H1 (cell line): ENCODE results near the gene MACF1.

Experiments
- CHD2 ChIP-seq: IDR thresholded peaks from 2 replicates; pipeline ENCODE4 v1.6.1; 2012; ENCODE audit warnings: low read length, improper control_type of control experiment
- CREB1 ChIP-seq: IDR thresholded peaks from 2 replicates; pipeline ENCODE4 v1.6.1; 2012; ENCODE audit warnings: inconsistent platforms
- CTCF ChIP-seq, 3 experiments: IDR thresholded peaks; 1 replicate in 2 of 3; 2 replicates in 1 of 3; pipeline versions ENCODE4 v1.5.1 to v1.6.1; 2011; ENCODE audit warnings: low read length in 3 of 3, mild to moderate bottlenecking in 3 of 3, inconsistent platforms in 2 of 3, low read depth in 1 of 3, moderate library complexity in 1 of 3; ENCODE audit not compliant: insufficient read depth in 1 of 3; ENCODE audit errors: control extremely low read depth in 1 of 3
- EP300 ChIP-seq, 2 experiments: IDR thresholded peaks; 1 replicate in 1 of 2; 2 replicates in 1 of 2; pipeline ENCODE4 v1.6.1; 2011 to 2012; ENCODE audit warnings: low read depth in 2 of 2, low read length in 2 of 2, mild to moderate bottlenecking in 2 of 2, borderline replicate concordance in 1 of 2, inconsistent platforms in 1 of 2, moderate library complexity in 1 of 2
- POLR2A ChIP-seq, 2 experiments: IDR thresholded peaks; 1 replicate in 1 of 2; 2 replicates in 1 of 2; pipeline ENCODE4 v1.6.1; 2011; ENCODE audit warnings: low read depth in 2 of 2, low read length in 2 of 2, mild to moderate bottlenecking in 2 of 2; ENCODE audit errors: control extremely low read depth in 1 of 2
- SP2 ChIP-seq: IDR thresholded peaks from 2 replicates; pipeline ENCODE4 v1.6.1; 2012; ENCODE audit warnings: mild to moderate bottlenecking, low read length, inconsistent platforms
- SP4 ChIP-seq: IDR thresholded peaks from 2 replicates; pipeline ENCODE4 v1.6.1; 2012; ENCODE audit warnings: low read length, inconsistent platforms
- TCF12 ChIP-seq: IDR thresholded peaks from 2 replicates; pipeline ENCODE4 v1.6.1; 2011; ENCODE audit warnings: low read depth, mild to moderate bottlenecking, low read length

- TF ChIP-seq EP300 (IDR thresholded peaks at IDR 0.05; ENCODE audit: borderline replicate concordance in 1 of 2, low read depth in 2 of 2, low read length in 2 of 2) (no peak), TCF12 (no peak), SP4 (no peak), POLR2A (IDR thresholded peaks at IDR 0.05; ENCODE audit: control extremely low read depth in 1 of 2, low read depth in 2 of 2, low read length in 2 of 2) (no peak), CHD2 (no peak), SP2 (no peak), CREB1 (no peak), CTCF (IDR thresholded peaks at IDR 0.05; ENCODE audit: control extremely low read depth in 1 of 3, insufficient read depth in 1 of 3, low read depth in 1 of 3, low read length in 3 of 3) (no peak)
Measured at GRCh38 chr1:39413902-39414528, 209.5 kb downstream of the MACF1 start.
